SU-DHL-6 (cell line): ENCODE data around the gene MASP1.

ENCODE experiments used
- H2AFZ ChIP-seq: fragments of 200-600 bp; sonication (generic); 2 replicates; pipeline ENCODE4 v1.6.1; 2014; ENCODE audit warnings: low read depth, mild to moderate bottlenecking, moderate library complexity, mixed read lengths, antibody characterized with exemption, low read length; ENCODE audit not compliant: severe bottlenecking
- H3F3A ChIP-seq: fragments of 200-600 bp; shearing (Covaris generic); 2 replicates; pipeline ENCODE4 v1.6.0; 2016; ENCODE audit warnings: antibody characterized with exemption, mild to moderate bottlenecking; ENCODE audit not compliant: insufficient read depth
- H3K27ac ChIP-seq: fragments of 200-600 bp; sonication (generic); 2 replicates; pipeline ENCODE4 v1.5.1; 2016; ENCODE audit warnings: low read depth, mild to moderate bottlenecking, low read length, moderate library complexity, mixed read lengths
- H3K27me3 ChIP-seq: fragments of 200-600 bp; sonication (generic), shearing (Covaris generic); 2 replicates; pipeline ENCODE4 v1.6.0; 2014; ENCODE audit warnings: mild to moderate bottlenecking, low read length
- H3K36me3 ChIP-seq: fragments of 200-600 bp; sonication (generic); 2 replicates; pipeline ENCODE4 v1.6.1; 2014; ENCODE audit warnings: mild to moderate bottlenecking, low read length, mixed read lengths
- H3K4me2 ChIP-seq: fragments of 300-600, 200-600 bp; shearing (Covaris generic), sonication (generic); 2 replicates; pipeline ENCODE4 v1.6.0; 2014; ENCODE audit warnings: low read length, low read depth, mild to moderate bottlenecking; ENCODE audit not compliant: poor library complexity, severe bottlenecking
- H3K4me3 ChIP-seq: fragments of 200-600 bp; sonication (generic); 2 replicates; pipeline ENCODE4 v1.5.1; 2014; ENCODE audit warnings: antibody characterized with exemption, low read length, mild to moderate bottlenecking, mixed read lengths; ENCODE audit not compliant: insufficient read depth, poor library complexity, severe bottlenecking
- H3K79me2 ChIP-seq: fragments of 200-600 bp; sonication (generic); 2 replicates; pipeline ENCODE4 v1.6.1; 2014; ENCODE audit warnings: mild to moderate bottlenecking, low read length, moderate library complexity; ENCODE audit not compliant: insufficient read depth
- H3K9ac ChIP-seq: fragments of 200-600 bp; sonication (generic); 2 replicates; pipeline ENCODE4 v1.7.0; 2014; ENCODE audit warnings: mild to moderate bottlenecking, low read length
- H3K9me2 ChIP-seq: fragments of 200-600 bp; sonication (generic); replicated peaks from 2 replicates; pipeline ENCODE4 v1.6.1; 2014; ENCODE audit warnings: low read length; ENCODE audit not compliant: insufficient read depth
- H3K9me3 ChIP-seq: fragments of 200-600 bp; sonication (generic); 2 replicates; pipeline ENCODE4 v1.6.1; 2014; ENCODE audit warnings: low read length, mixed read lengths; ENCODE audit not compliant: insufficient read depth
- H4K20me1 ChIP-seq: fragments of 200-600 bp; sonication (generic); 2 replicates; pipeline ENCODE4 v1.6.1; 2014; ENCODE audit warnings: low read depth, mild to moderate bottlenecking, antibody characterized with exemption, low read length, moderate library complexity, mixed read lengths
- EZH2phosphoT487 ChIP-seq: fragments of 200-600 bp; sonication (generic), shearing (Covaris generic); conservative IDR thresholded peaks from 2 replicates; pipeline ENCODE4 v1.6.1; 2018; ENCODE audit warnings: mild to moderate bottlenecking, antibody characterized with exemption, low read length, moderate library complexity, mixed read lengths
- TF ChIP-seq, protein P1 (sequence below): fragments of 200-600 bp; sonication (generic); IDR thresholded peaks from one replicate; pipeline ENCODE4 v1.5.1; 2017; ENCODE audit warnings: antibody characterized with exemption, mild to moderate bottlenecking, low read length, moderate library complexity; ENCODE audit not compliant: insufficient read depth, poor library complexity, severe bottlenecking

MASP1 gene

DNA sequence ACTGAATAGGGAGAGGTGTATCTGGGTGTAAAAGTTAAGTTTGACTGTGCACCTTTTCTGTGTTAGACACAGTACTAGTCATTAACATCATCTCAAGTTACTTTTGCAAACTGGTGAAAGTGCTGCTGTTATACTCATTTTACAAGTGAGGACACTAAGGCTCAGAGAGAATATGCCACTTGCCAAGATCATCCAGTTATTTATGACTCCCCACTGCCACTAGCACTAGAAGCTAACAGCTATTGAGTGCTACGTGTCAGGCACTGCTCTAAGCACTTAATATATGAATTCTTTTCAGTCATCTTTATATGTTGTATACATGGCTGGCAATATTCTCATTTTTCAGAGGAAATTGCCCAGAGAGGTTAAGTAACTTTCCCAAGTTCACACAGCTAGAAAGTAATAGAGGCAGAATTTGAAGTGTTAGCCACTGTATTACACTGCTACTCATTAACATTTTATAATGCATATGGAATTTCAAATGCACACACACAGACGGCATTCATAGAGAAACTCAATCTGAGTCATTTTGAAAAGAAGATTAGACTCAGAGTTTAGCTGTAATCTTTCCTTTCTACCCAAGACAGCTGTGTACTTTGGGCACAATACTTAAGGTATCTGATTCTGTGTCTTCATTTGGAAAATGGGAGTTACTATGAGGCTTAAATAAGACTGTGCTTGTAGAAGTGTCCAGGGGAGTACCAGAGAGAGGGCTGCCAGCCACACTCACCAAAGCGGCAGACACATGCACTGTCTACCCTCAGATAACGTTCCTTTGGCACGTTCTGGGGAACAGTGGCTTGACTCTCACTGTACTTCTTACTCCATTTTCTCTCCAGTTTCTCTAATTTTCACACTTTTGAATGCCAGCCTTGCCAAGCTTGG lies 1.3 kb upstream of the MASP1 start:
- Histone ChIP-seq H3K4me3 (no peak overlapping the region), H3K27ac (no peak overlapping the region), H3K36me3 (no peaks in the 10 kb centered on the region), H3K9ac (no peak overlapping the region), H3K9me2 (no peaks in the 10 kb centered on the region), H3K79me2 (no peaks in the 10 kb centered on the region), H2AFZ (no peak overlapping the region), H4K20me1 (no peaks in the 10 kb centered on the region), H3F3A (no peaks in the 10 kb centered on the region), H3K27me3 (no peaks in the 10 kb centered on the region), H3K9me3 (no peaks in the 10 kb centered on the region), H3K4me2 (no peak overlapping the region)
- no peak for TF ChIP-seq EZH2phosphoT487
- TF ChIP-seq, protein P1, sequence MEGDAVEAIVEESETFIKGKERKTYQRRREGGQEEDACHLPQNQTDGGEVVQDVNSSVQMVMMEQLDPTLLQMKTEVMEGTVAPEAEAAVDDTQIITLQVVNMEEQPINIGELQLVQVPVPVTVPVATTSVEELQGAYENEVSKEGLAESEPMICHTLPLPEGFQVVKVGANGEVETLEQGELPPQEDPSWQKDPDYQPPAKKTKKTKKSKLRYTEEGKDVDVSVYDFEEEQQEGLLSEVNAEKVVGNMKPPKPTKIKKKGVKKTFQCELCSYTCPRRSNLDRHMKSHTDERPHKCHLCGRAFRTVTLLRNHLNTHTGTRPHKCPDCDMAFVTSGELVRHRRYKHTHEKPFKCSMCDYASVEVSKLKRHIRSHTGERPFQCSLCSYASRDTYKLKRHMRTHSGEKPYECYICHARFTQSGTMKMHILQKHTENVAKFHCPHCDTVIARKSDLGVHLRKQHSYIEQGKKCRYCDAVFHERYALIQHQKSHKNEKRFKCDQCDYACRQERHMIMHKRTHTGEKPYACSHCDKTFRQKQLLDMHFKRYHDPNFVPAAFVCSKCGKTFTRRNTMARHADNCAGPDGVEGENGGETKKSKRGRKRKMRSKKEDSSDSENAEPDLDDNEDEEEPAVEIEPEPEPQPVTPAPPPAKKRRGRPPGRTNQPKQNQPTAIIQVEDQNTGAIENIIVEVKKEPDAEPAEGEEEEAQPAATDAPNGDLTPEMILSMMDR = no peak

DNA sequence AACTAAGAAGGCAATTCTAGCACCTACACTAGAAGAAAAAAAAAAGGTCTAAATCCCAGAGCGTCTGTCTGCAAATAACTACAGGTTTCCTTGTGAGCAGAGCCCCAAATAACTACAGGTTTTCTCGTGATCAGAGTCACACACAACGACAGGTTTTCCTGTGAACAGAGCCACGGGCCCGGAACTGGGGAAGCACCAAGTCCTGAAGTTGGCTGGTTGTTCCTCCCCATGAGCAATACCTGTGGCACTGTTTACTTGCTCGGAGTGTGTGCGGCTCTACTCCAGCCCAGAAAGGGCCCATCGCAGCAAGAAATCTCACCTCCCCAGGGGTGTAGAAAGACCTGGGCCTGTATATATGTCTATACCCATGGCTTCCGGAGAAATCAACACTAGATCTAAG lies 644 bp upstream of the MASP1 start:
- Histone ChIP-seq H4K20me1 (no peaks in the 10 kb centered on the region), H3K27ac (no peak overlapping the region), H3K9ac (no peak overlapping the region), H3K27me3 (no peaks in the 10 kb centered on the region), H3K36me3 (no peaks in the 10 kb centered on the region), H3K9me3 (no peaks in the 10 kb centered on the region), H3K9me2 (no peaks in the 10 kb centered on the region), H3F3A (no peaks in the 10 kb centered on the region), H3K79me2 (no peaks in the 10 kb centered on the region), H3K4me2 (no peak overlapping the region), H3K4me3 (no peak overlapping the region), H2AFZ (no peak overlapping the region)
- no peak for TF ChIP-seq EZH2phosphoT487
- TF ChIP-seq, protein P1 = no peak

DNA sequence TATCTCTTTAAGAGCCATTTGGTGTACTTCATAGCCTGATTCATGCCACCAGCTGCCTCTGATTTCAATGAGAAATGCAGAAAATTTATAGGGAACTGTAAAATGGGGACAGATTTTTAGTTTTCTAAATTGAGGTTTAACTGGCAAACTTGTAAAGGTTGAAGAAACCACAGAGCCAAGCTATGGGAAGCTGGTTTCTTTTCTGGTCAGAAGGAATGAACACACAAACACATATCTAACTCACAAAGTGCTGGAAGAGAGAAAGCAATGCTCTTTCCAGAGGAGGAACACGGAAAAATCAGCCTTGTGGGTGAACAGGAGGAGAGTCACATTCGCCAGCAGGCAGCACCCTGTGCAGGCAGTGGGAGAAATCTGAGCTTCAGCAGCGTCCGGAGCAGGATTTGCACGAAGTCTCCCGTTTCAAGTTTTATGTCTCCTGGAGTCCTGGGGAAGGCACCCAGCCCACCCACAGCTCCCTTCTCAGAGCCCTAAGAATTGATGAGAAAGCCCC lies 481 bp downstream of the MASP1 start:
- H3K4me2 ChIP-seq = no peak overlapping the region
- no peaks in the 10 kb centered on the region for H3K9me2 ChIP-seq
- H3K9me3 ChIP-seq = no peaks in the 10 kb centered on the region
- TF ChIP-seq, protein P1 = no peak
- no peak for TF ChIP-seq EZH2phosphoT487
- H3K27ac ChIP-seq = no peak overlapping the region
- H2AFZ ChIP-seq = no peak overlapping the region
- H3K27me3 ChIP-seq = no peaks in the 10 kb centered on the region
- no peaks in the 10 kb centered on the region for H3K36me3 ChIP-seq
- no peaks in the 10 kb centered on the region for H3K79me2 ChIP-seq
- H3K9ac ChIP-seq = no peak overlapping the region
- H3K4me3 ChIP-seq = no peak overlapping the region
- H4K20me1 ChIP-seq = no peaks in the 10 kb centered on the region
- no peaks in the 10 kb centered on the region for H3F3A ChIP-seq
